HepG2 (cell line): ENCODE measurements around the gene FAM98A. TPM values are rescaled to one million over a fixed set of nuclear protein-coding genes. Genes with fewer than 3 reads are reported as not detected.

Experiments used
- GZF1 ChIP-seq: sonication (generic); formaldehyde crosslinking; IDR thresholded peaks from 2 replicates; pipeline ENCODE4 v1.5.1; 2020; ENCODE audit warnings: mild to moderate bottlenecking, missing genetic modification reagents
- HNF1B ChIP-seq: sonication (generic); formaldehyde crosslinking; IDR thresholded peaks from 2 replicates; pipeline ENCODE4 v1.5.1; 2020; ENCODE audit warnings: mild to moderate bottlenecking, moderate library complexity, missing genetic modification reagents
- SYNCRIP ChIP-seq: fragments of 200-400 bp; formaldehyde crosslinking; IDR thresholded peaks from 2 replicates; pipeline ENCODE4 v1.6.1; 2018; ENCODE audit warnings: mild to moderate bottlenecking, low read depth, low read length; ENCODE audit not compliant: insufficient read depth
- ZNF549 ChIP-seq: sonication (generic); formaldehyde crosslinking; IDR thresholded peaks from 2 replicates; pipeline ENCODE4 v1.5.0; 2020; ENCODE audit warnings: missing genetic modification reagents
- polyA plus RNA-seq, 8 experiments: library from polyadenylated mRNA; depleted of rRNA in 3 of 8; stranded (reverse) in 7 of 8; unstranded in 1 of 8; fragments of >200 nt; fragmentation: Illumina TruSeq in 4 of 8; extraction: Trizol in 4 of 8; gene quantifications; 2 replicates each; pipeline versions ENCODE4 v1.2.1 to v1.2.3, GENCODE V29; 2011 to 2016; ENCODE audit warnings: low read depth in 4 of 8, missing spikeins in 1 of 8, mixed read lengths in 1 of 8; ENCODE audit not compliant: insufficient read depth in 1 of 8
- total RNA-seq, 5 experiments: library from RNA; depleted of rRNA; stranded (reverse); fragments of >200 nt; fragmentation: Illumina TruSeq; extraction: Trizol; gene quantifications; 2 replicates each; pipeline ENCODE4 v1.2.3, GENCODE V29; 2016; ENCODE audit warnings: low read depth in 1 of 5
- TF ChIP-seq, protein P1 (sequence below): sonication (generic); formaldehyde crosslinking; IDR thresholded peaks from 2 replicates; pipeline ENCODE4 v1.4.0; 2020; ENCODE audit warnings: missing genetic modification reagents, borderline replicate concordance
- TF ChIP-seq, protein P2 (sequence below): sonication (generic); formaldehyde crosslinking; IDR thresholded peaks from 2 replicates; pipeline ENCODE4 v1.5.0; 2020; ENCODE audit warnings: mild to moderate bottlenecking, missing genetic modification reagents, borderline replicate concordance
- TF ChIP-seq, protein P3 (sequence below): sonication (generic); formaldehyde crosslinking; IDR thresholded peaks from 2 replicates; pipeline ENCODE4 v1.5.0; 2020; ENCODE audit warnings: missing genetic modification reagents

FAM98A gene
- total and polyA plus RNA-seq, 2 of the 13 experiments (the other 11 are each of a cell fraction or from before 2014, with no cell fraction given), result 44.0 to 61.4 TPM

- TF ChIP-seq, protein P1, sequence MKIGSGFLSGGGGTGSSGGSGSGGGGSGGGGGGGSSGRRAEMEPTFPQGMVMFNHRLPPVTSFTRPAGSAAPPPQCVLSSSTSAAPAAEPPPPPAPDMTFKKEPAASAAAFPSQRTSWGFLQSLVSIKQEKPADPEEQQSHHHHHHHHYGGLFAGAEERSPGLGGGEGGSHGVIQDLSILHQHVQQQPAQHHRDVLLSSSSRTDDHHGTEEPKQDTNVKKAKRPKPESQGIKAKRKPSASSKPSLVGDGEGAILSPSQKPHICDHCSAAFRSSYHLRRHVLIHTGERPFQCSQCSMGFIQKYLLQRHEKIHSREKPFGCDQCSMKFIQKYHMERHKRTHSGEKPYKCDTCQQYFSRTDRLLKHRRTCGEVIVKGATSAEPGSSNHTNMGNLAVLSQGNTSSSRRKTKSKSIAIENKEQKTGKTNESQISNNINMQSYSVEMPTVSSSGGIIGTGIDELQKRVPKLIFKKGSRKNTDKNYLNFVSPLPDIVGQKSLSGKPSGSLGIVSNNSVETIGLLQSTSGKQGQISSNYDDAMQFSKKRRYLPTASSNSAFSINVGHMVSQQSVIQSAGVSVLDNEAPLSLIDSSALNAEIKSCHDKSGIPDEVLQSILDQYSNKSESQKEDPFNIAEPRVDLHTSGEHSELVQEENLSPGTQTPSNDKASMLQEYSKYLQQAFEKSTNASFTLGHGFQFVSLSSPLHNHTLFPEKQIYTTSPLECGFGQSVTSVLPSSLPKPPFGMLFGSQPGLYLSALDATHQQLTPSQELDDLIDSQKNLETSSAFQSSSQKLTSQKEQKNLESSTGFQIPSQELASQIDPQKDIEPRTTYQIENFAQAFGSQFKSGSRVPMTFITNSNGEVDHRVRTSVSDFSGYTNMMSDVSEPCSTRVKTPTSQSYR (CRISPR knock-in tag), result no peak
- TF ChIP-seq, protein P2, sequence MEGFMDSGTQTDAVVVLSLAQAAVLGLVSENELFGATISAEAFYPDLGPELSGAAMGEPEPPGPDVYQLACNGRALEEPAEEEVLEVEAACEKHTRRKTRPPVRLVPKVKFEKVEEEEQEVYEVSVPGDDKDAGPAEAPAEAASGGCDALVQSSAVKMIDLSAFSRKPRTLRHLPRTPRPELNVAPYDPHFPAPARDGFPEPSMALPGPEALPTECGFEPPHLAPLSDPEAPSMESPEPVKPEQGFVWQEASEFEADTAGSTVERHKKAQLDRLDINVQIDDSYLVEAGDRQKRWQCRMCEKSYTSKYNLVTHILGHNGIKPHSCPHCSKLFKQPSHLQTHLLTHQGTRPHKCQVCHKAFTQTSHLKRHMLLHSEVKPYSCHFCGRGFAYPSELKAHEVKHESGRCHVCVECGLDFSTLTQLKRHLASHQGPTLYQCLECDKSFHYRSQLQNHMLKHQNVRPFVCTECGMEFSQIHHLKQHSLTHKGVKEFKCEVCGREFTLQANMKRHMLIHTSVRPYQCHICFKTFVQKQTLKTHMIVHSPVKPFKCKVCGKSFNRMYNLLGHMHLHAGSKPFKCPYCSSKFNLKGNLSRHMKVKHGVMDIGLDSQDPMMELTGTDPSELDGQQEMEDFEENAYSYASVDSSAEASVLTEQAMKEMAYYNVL (CRISPR knock-in tag), result no peak
- TF ChIP-seq GZF1 (CRISPR knock-in tag) (no peak), SYNCRIP (no peak), ZNF549 (CRISPR knock-in tag) (no peak), HNF1B (CRISPR knock-in tag) (no peak)
- TF ChIP-seq, protein P3, sequence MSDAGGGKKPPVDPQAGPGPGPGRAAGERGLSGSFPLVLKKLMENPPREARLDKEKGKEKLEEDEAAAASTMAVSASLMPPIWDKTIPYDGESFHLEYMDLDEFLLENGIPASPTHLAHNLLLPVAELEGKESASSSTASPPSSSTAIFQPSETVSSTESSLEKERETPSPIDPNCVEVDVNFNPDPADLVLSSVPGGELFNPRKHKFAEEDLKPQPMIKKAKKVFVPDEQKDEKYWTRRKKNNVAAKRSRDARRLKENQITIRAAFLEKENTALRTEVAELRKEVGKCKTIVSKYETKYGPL (CRISPR knock-in tag), result no peak
These were observed 39.8 kb downstream of the FAM98A start (continued) for GRCh38 chr2:33559328-33559727.
